D721Med (cell line): Measurements from ENCODE around the gene NUP37.
"Not testable (repeated sequence)": the region's sequence is repeated elsewhere in the genome, so short reads cannot be mapped to it uniquely, and the experiment has no call there.

ENCODE experiments used
- DNase-seq: peaks from one replicate; pipeline ENCODE4 v3.0.0; 2011; ENCODE audit warnings: low spot score; ENCODE audit not compliant: insufficient read length
- FAIRE-seq: peaks from 2 replicates; lab custom pipeline; 2011; peaks lifted over from hg19 to GRCh38; lab: Jason Lieb, UNC
- CTCF ChIP-seq: IDR thresholded peaks from 2 replicates; pipeline ENCODE4 v1.5.1; 2012; ENCODE audit warnings: mild to moderate bottlenecking, control low read depth; ENCODE audit not compliant: insufficient read depth; ENCODE audit errors: missing control alignments

The NUP37 gene

GRCh38 chr12:102106905-102107304, 13.0 kb downstream of the NUP37 start:
- DNase-seq (no peak), FAIRE-seq (no peak)
- TF ChIP-seq CTCF: no peak

- no peak for DNase-seq
- no peak for TF ChIP-seq CTCF
- no peak for FAIRE-seq
These were observed 23.1 kb downstream of the NUP37 start for GRCh38 chr12:102096855-102097254.

- TF ChIP-seq CTCF: peak; percentile 80
- FAIRE-seq: peak; percentile 90
- DNase-seq: no peak
These were observed 24.1 kb downstream of the NUP37 start for GRCh38 chr12:102095677-102096263.

GRCh38 chr12:102093319-102093718, 26.6 kb downstream of the NUP37 start:
- FAIRE-seq (no peak), DNase-seq (no peak)

GRCh38 chr12:102089228-102089835, 30.6 kb downstream of the NUP37 start:
- not testable (repeated sequence) for FAIRE-seq, DNase-seq

More at GRCh38 chr12:102093319-102093718, 26.6 kb downstream of the NUP37 start:
- TF ChIP-seq CTCF: no peak

GRCh38 chr12:102080842-102081241, 39.1 kb downstream of the NUP37 start:
- TF ChIP-seq CTCF: no peak
- FAIRE-seq: no peak

GRCh38 chr12:102072092-102072491, 47.8 kb downstream of the NUP37 start:
- not testable (repeated sequence) for DNase-seq, FAIRE-seq

More at GRCh38 chr12:102080842-102081241, 39.1 kb downstream of the NUP37 start:
- no peak for DNase-seq

GRCh38 chr12:102069707-102070106, 50.2 kb downstream of the NUP37 start:
- no peak for TF ChIP-seq CTCF
- FAIRE-seq: no peak
- DNase-seq: no peak
